K562 (cell line): ENCODE data around the gene MARCHF9. TPM values are rescaled to one million over a fixed set of nuclear protein-coding genes. Genes with fewer than 3 reads are reported as not detected.
A peak's percentile ranks its signal among the peaks of the same experiment; 100 is the strongest.

ENCODE experiments used
- ATAC-seq: fragments of 200-7000 bp; cut with Tn5 transposase; 3 replicates; pipeline ENCODE4 v1.9.1; 2020; ENCODE audit warnings: moderate library complexity
- BruUV-seq: library from RNA; stranded (reverse); fragments of 400-500 nt; replicated peaks from 2 replicates; lab custom pipeline; 2021; lab: Mats Ljungman, UMichigan
- CTCF ChIA-PET: fragments of 300-600 bp; formaldehyde crosslinking; extraction: SDS; loops from one replicate; lab custom pipeline; 2021; ENCODE audit warnings: low intra/inter-chr PET ratio; lab: Yijun Ruan, JAX
- POLR2A ChIA-PET: fragments of 300-600, 350-650 bp; sonication (Branson Sonifier 250); formaldehyde crosslinking; extraction: SDS; loops from one replicate; lab custom pipeline; 2021; ENCODE audit warnings: antibody characterized with exemption, inconsistent platforms; lab: Yijun Ruan, JAX
- DNase-seq, 4 experiments: peaks; one replicate each; pipeline versions ENCODE4 v3.0.0 to v3.0.0-alpha.2; 2011 to 2018; ENCODE audit warnings: low spot score in 3 of 4, mixed read lengths in 3 of 4; ENCODE audit errors: extremely low read depth in 1 of 4
- FAIRE-seq: peaks from 2 replicates; lab custom pipeline; 2011; peaks lifted over from hg19 to GRCh38; lab: Jason Lieb, UNC
- H2AFZ ChIP-seq: 2 replicates; pipeline ENCODE4 v1.6.0; 2011; ENCODE audit warnings: low read depth, low read length, control low read depth, inconsistent platforms
- H3K27ac ChIP-seq: fragments of 200-600 bp; 3 replicates; pipeline ENCODE4 v1.8.0; 2011; ENCODE audit warnings: low read depth, mild to moderate bottlenecking, control low read depth, inconsistent platforms, low read length, moderate library complexity, mixed read lengths; ENCODE audit errors: extremely low read depth
- H3K27me3 ChIP-seq, 2 experiments: fragments of 300-600 bp in 1 of 2; 2 replicates in 1 of 2; 3 replicates in 1 of 2; pipeline versions ENCODE4 v1.6.0 to v1.8.0; 2011; ENCODE audit warnings: inconsistent platforms in 2 of 2, low read length in 2 of 2, mild to moderate bottlenecking in 1 of 2, mixed read lengths in 1 of 2, moderate library complexity in 1 of 2; ENCODE audit not compliant: control insufficient read depth in 2 of 2, insufficient read depth in 2 of 2
- H3K36me3 ChIP-seq: fragments of 300-600 bp; 3 replicates; pipeline ENCODE4 v1.8.0; 2011; ENCODE audit warnings: mild to moderate bottlenecking, low read length, inconsistent platforms; ENCODE audit not compliant: control insufficient read depth, insufficient read depth
- H3K4me1 ChIP-seq, 2 experiments: fragments of 200-600 bp in 1 of 2; replicated peaks in 1 of 2; 2 replicates in 1 of 2; 3 replicates in 1 of 2; pipeline versions ENCODE4 v1.5.1 to v1.8.0; 2011; ENCODE audit warnings: inconsistent platforms in 2 of 2, low read length in 2 of 2, mild to moderate bottlenecking in 1 of 2, mixed read lengths in 1 of 2, moderate library complexity in 1 of 2; ENCODE audit not compliant: control insufficient read depth in 2 of 2, insufficient read depth in 2 of 2
- H3K4me2 ChIP-seq: 2 replicates; pipeline ENCODE4 v1.6.1; 2011; ENCODE audit warnings: low read length, control low read depth, inconsistent platforms, mixed read lengths; ENCODE audit not compliant: insufficient read depth
- H3K4me3 ChIP-seq: fragments of 200-600 bp; sonication (generic), shearing (Covaris generic); 2 replicates; pipeline ENCODE4 v1.5.1; 2016; ENCODE audit warnings: control low read depth, inconsistent platforms
- H3K79me2 ChIP-seq: fragments of 200-600 bp; 3 replicates; pipeline ENCODE4 v1.8.0; 2011; ENCODE audit warnings: low read length, inconsistent platforms; ENCODE audit not compliant: control insufficient read depth, insufficient read depth
- H3K9ac ChIP-seq, 2 experiments: 2 replicates each; pipeline versions ENCODE4 v1.6.0 to v1.6.1; 2011; ENCODE audit warnings: low read depth in 2 of 2, low read length in 2 of 2, control low read depth in 1 of 2, inconsistent platforms in 1 of 2, mild to moderate bottlenecking in 1 of 2, mixed read lengths in 1 of 2; ENCODE audit not compliant: insufficient read depth in 1 of 2
- H3K9me1 ChIP-seq: one replicate; pipeline ENCODE4 v1.6.0; 2011; ENCODE audit warnings: inconsistent platforms, mild to moderate bottlenecking, low read length, moderate library complexity; ENCODE audit not compliant: control insufficient read depth, insufficient read depth
- H3K9me3 ChIP-seq: replicated peaks from 2 replicates; pipeline ENCODE4 v1.5.1; 2011; ENCODE audit warnings: low read depth, low read length, inconsistent platforms; ENCODE audit not compliant: control insufficient read depth, insufficient read depth
- H4K20me1 ChIP-seq: replicated peaks from 2 replicates; pipeline ENCODE4 v1.6.1; 2011; ENCODE audit warnings: low read length, inconsistent platforms, mixed read lengths; ENCODE audit not compliant: control insufficient read depth, insufficient read depth
- FIP1L1 ChIP-seq: fragments of 200-400 bp; formaldehyde crosslinking; IDR thresholded peaks from 2 replicates; pipeline ENCODE4 v1.6.1; 2018; ENCODE audit warnings: mild to moderate bottlenecking, low read depth, low read length; ENCODE audit not compliant: poor library complexity, severe bottlenecking
- GATAD2A ChIP-seq: fragments of 450-650 bp; IDR thresholded peaks from 2 replicates; pipeline ENCODE4 v1.6.1; 2017
- GTF2B ChIP-seq: IDR thresholded peaks from 2 replicates; pipeline ENCODE4 v1.6.1; 2011; ENCODE audit not compliant: insufficient read length; ENCODE audit errors: extremely low read depth
- NEUROD1 ChIP-seq: fragments of 150-350 bp; IDR thresholded peaks from 2 replicates; pipeline ENCODE4 v1.6.1; 2014; ENCODE audit warnings: borderline replicate concordance, low read length, low read depth; ENCODE audit not compliant: partially characterized antibody
- NR2C2 ChIP-seq, 2 experiments: fragments of 200-800 bp in 1 of 2; sonication (Bioruptor generic) in 1 of 2; sonication (generic) in 1 of 2; formaldehyde crosslinking in 1 of 2; IDR thresholded peaks; 2 replicates each; pipeline versions ENCODE4 v1.6.1 to v1.8.0; 2016 to 2022; ENCODE audit warnings: mild to moderate bottlenecking in 1 of 2, missing compliant biosample characterization in 1 of 2, missing genetic modification characterization in 1 of 2, missing genetic modification reagents in 1 of 2
- PYGO2 ChIP-seq: fragments of 450-650 bp; IDR thresholded peaks from 2 replicates; pipeline ENCODE4 v1.6.1; 2016; ENCODE audit warnings: mild to moderate bottlenecking, missing genetic modification characterization, moderate library complexity, missing compliant biosample characterization
- RBM14 ChIP-seq: fragments of 200-400 bp; formaldehyde crosslinking; IDR thresholded peaks from 2 replicates; pipeline ENCODE4 v1.6.1; 2018; ENCODE audit warnings: low read depth, mild to moderate bottlenecking, low read length, moderate library complexity, borderline replicate concordance; ENCODE audit not compliant: insufficient read depth
- ZBTB33 ChIP-seq: sonication (generic); formaldehyde crosslinking; IDR thresholded peaks from 2 replicates; pipeline ENCODE4 v1.8.1; 2023; ENCODE audit warnings: mild to moderate bottlenecking, missing genetic modification reagents
- WGBS: fragments of 100-300 bp; shearing (Covaris generic); methylation state at CpG from one replicate; pipeline ENCODE4 v1.1.6; 2016; ENCODE audit warnings: low coverage, mixed read lengths; ENCODE audit not compliant: insufficient coverage; ENCODE audit errors: missing lambda C conversion rate; 5-methylcytosine and 5-hydroxymethylcytosine counted together
- in situ Hi-C: fragments of 300-500 bp; cut with MboI; formaldehyde crosslinking; loops from 4 replicates; pipeline ENCODE4 v1.15.0; 2018; ENCODE audit warnings: inconsistent platforms, mixed read lengths
- intact Hi-C: fragments of 100-400 bp; cut with micrococcal nuclease; formaldehyde crosslinking; loops from 2 replicates; pipeline ENCODE4 v1.14.2; 2022
- polyA plus RNA-seq, 8 experiments: library from polyadenylated mRNA; depleted of rRNA in 4 of 8; stranded (reverse) in 5 of 8; unstranded in 3 of 8; fragments of >200 nt; fragmentation: Nextera tagmentation in 2 of 8; fragmentation: Illumina TruSeq in 1 of 8; extraction: Ambion mirVana in 2 of 8; extraction: Trizol in 1 of 8; gene quantifications; 2 replicates each; pipeline versions ENCODE4 v1.2.1 to v1.2.3, GENCODE V29; 2011 to 2014; ENCODE audit warnings: inconsistent platforms in 1 of 8, missing spikeins in 1 of 8
- total RNA-seq, 7 experiments: library from RNA; depleted of rRNA in 6 of 7; stranded (reverse); fragments of >200 nt in 6 of 7; fragmentation: Illumina TruSeq in 2 of 7; extraction: Trizol in 2 of 7; gene quantifications; 2 replicates each; pipeline versions ENCODE4 v1.2.1 to v1.2.3, GENCODE V29; 2011 to 2021; ENCODE audit warnings: low replicate concordance in 1 of 7

The MARCHF9 gene
- total and polyA plus RNA-seq, 9 of the 15 experiments (the other 6 are each of a cell fraction or from before 2014, with no cell fraction given): 0.80 to 12.4 (median 6.2) TPM

GRCh38 chr12:57737467-57738460 is 17.1 kb upstream of the MARCHF9 start:
- H3K9me1 ChIP-seq: no peaks in the 10 kb centered on the region
- H3K9ac ChIP-seq: peak overlapping the region in 1 of 2 experiments; percentile 87; a peak in 1 of 4 replicates
- no peaks in the 10 kb centered on the region for H3K36me3 ChIP-seq
- intact Hi-C loops (loop anchor here (2.0 to 5.0 kb wide), 3 partner anchors 105 to 275 kb away; partner anchors contain the start of genes B4GALNT1, DDIT3 and MBD6), in situ Hi-C loops (no loop called here)
- ChIA-PET POLR2A (interaction anchor here (0.7 to 3.5 kb wide), 2 partner anchors 7 to 30 kb away, joined by 3 to 15 read pairs; partner anchors contain the start of gene TSPAN31), CTCF (no interaction called here)
- no peaks in the 10 kb centered on the region for H4K20me1 ChIP-seq
- no peak overlapping the region for H3K27ac ChIP-seq
- H2AFZ ChIP-seq: 0 out of 2 replicates have a peak overlapping the region, but pooled peaks have one; percentile 94
- DNase-seq: no peak
- H3K9me3 ChIP-seq: no peaks in the 10 kb centered on the region
- WGBS: 26% methylated on average over 16 of the region's 110 CpGs
- TF ChIP-seq RBM14: 0 out of 2 replicates have a peak, but pooled peaks have one; percentile 11
- TF ChIP-seq ZBTB33 (CRISPR knock-in tag): peak; percentile 4; the same call in 1 of the 2 replicates
- TF ChIP-seq NR2C2 (CRISPR knock-in tag; IDR thresholded peaks at IDR 0.05): no peak
- TF ChIP-seq NR2C2 (tag; IDR thresholded peaks at IDR 0.05): peak; percentile 39; the same call in 1 of the 2 replicates
- TF ChIP-seq GATAD2A: no peak
- no peak for TF ChIP-seq GTF2B
- TF ChIP-seq PYGO2 (tag): no peak
- no peak for TF ChIP-seq NEUROD1
- TF ChIP-seq FIP1L1: peak; percentile 68
- FAIRE-seq: no peak
- BruUV-seq: no TSS peak
- H3K4me3 ChIP-seq: no peak overlapping the region
- no peak overlapping the region for H3K4me2 ChIP-seq
- ATAC-seq: no peak
- peaks cover 4 to 44% of the 10 kb centered on the region in 2 experiments; a peak in 3 of 5 replicates for H3K27me3 ChIP-seq
- H3K4me1 ChIP-seq: peaks cover 9 to 36% of the 10 kb centered on the region in 2 experiments; a peak in 4 of 5 replicates
- no peaks in the 10 kb centered on the region for H3K79me2 ChIP-seq
